Testis (tissue), 3 donors: ENCODE results near the gene ADPRH. TPM values are rescaled to one million over a fixed set of nuclear protein-coding genes. Genes with fewer than 3 reads are reported as not detected.
A peak's percentile ranks its signal among the peaks of the same experiment; 100 is the strongest.

Experiments used
- DNase-seq: peaks from one replicate; pipeline ENCODE4 v3.0.0-alpha.2; 2019
- H3K27ac ChIP-seq, 2 donors: fragments of 200-600 bp; sonication (generic); one replicate each; pipeline ENCODE4 v1.5.1; 2019
- H3K27me3 ChIP-seq: fragments of 200-600 bp; sonication (generic); one replicate; pipeline ENCODE4 v1.5.1; 2019
- H3K36me3 ChIP-seq: fragments of 200-600 bp; sonication (generic); one replicate; pipeline ENCODE4 v1.5.1; 2017; ENCODE audit warnings: low read depth; ENCODE audit errors: missing control alignments
- H3K4me1 ChIP-seq: fragments of 200-600 bp; sonication (generic); one replicate; pipeline ENCODE4 v1.5.1; 2019
- H3K4me3 ChIP-seq, 2 donors: fragments of 200-600 bp; sonication (generic); one replicate each; pipeline ENCODE4 v1.5.1; 2017 to 2019
- H3K9me3 ChIP-seq: fragments of 200-600 bp; sonication (generic); one replicate; pipeline ENCODE4 v1.5.1; 2017
- CTCF ChIP-seq, 3 experiments: fragments of 450-650 bp in 2 of 3; fragments of 200-600 bp in 1 of 3; sonication (generic) in 1 of 3; IDR thresholded peaks; one replicate each; pipeline ENCODE4 v1.5.1; 2016 to 2019; ENCODE audit warnings: antibody characterized with exemption in 3 of 3, mild to moderate bottlenecking in 2 of 3, moderate library complexity in 1 of 3
- POLR2A ChIP-seq: fragments of 450-650 bp; IDR thresholded peaks from one replicate; pipeline ENCODE4 v1.6.1; 2017; ENCODE audit warnings: antibody characterized with exemption, mild to moderate bottlenecking, moderate library complexity
- WGBS, 2 donors: methylation state at CpG; one replicate each; pipeline ENCODE4 v1.1.5; 2018; 5-methylcytosine and 5-hydroxymethylcytosine counted together
- intact Hi-C: fragments of 100-400 bp; cut with DNase I; formaldehyde crosslinking; loops from one replicate; pipeline ENCODE4 v1.15.1; 2023; ENCODE audit warnings: low total_unique reads
- polyA plus RNA-seq: library from polyadenylated mRNA; stranded (reverse); fragments of 350-450 nt; fragmentation: Illumina TruSeq; extraction: RNeasy Lipid Tissue Mini Kit (QIAGEN cat#74804); gene quantifications from one replicate; pipeline ENCODE4 v1.2.3, GENCODE V29; 2014; ENCODE audit warnings: low read depth, low replicate concordance; ENCODE audit not compliant: insufficient read depth
- total RNA-seq, 2 donors: library from RNA; depleted of rRNA; stranded (reverse); fragments of >200 nt; gene quantifications; one replicate each; pipeline ENCODE4 v1.2.3, GENCODE V29; 2016

Gene ADPRH
- total and polyA plus RNA-seq, 3 donors from 2014 or later = 7.9 to 8.6 (median 8.0) TPM

GRCh38 chr3:119569156-119569555 lies 10.1 kb upstream of the ADPRH start:
- intact Hi-C loops = no loop called here

GRCh38 chr3:119570229-119570628 lies 9.1 kb upstream of the ADPRH start:
- WGBS, 2 donors = 61 to 69% methylated on average over 5 of the region's 5 CpGs
- TF ChIP-seq POLR2A (no peak), CTCF (IDR thresholded peaks at IDR 0.05) (no peak)
- Histone ChIP-seq H3K27me3 (no peaks in the 10 kb centered on the region), H3K9me3 (no peaks in the 10 kb centered on the region), H3K4me3 (no peak overlapping the region), H3K36me3 (no peaks in the 10 kb centered on the region), H3K4me1 (peaks cover 9% of the 10 kb centered on the region), H3K27ac (peak overlapping the region in 1 of 2 donors; percentile 71)
- intact Hi-C loops = no loop called here
- no peak for DNase-seq

More at GRCh38 chr3:119569156-119569555, 10.1 kb upstream of the ADPRH start:
- Histone ChIP-seq H3K4me3 (no peak overlapping the region), H3K27me3 (no peaks in the 10 kb centered on the region), H3K27ac (peak overlapping the region in 1 of 2 donors; percentile 71), H3K4me1 (peaks cover 9% of the 10 kb centered on the region), H3K9me3 (no peaks in the 10 kb centered on the region), H3K36me3 (no peaks in the 10 kb centered on the region)
- WGBS, 2 donors = 92 to 95% methylated on average over 4 of the region's 4 CpGs
- DNase-seq = no peak
- TF ChIP-seq POLR2A (no peak), CTCF (IDR thresholded peaks at IDR 0.05) (no peak)

GRCh38 chr3:119571230-119571629 lies 8.1 kb upstream of the ADPRH start:
- Histone ChIP-seq H3K36me3 (no peaks in the 10 kb centered on the region), H3K4me3 (no peak overlapping the region), H3K9me3 (no peaks in the 10 kb centered on the region), H3K27ac (peak overlapping the region in 1 of 2 donors; percentile 71), H3K4me1 (peaks cover 14% of the 10 kb centered on the region), H3K27me3 (no peaks in the 10 kb centered on the region)
- no peak for DNase-seq
- TF ChIP-seq CTCF (IDR thresholded peaks at IDR 0.05) = no peak
- no peak for TF ChIP-seq POLR2A
- intact Hi-C loops = no loop called here
- 75 to 78% methylated on average over 1 of the region's 1 CpG for WGBS, 2 donors

- intact Hi-C loops = no loop called here
- WGBS, 2 donors = 72 to 79% methylated on average over 5 of the region's 5 CpGs
- TF ChIP-seq POLR2A (no peak), CTCF (IDR thresholded peaks at IDR 0.05) (no peak)
Observed at GRCh38 chr3:119571688-119572087, 7.6 kb upstream of the ADPRH start.

GRCh38 chr3:119575507-119575906 lies 3.8 kb upstream of the ADPRH start:
- H3K9me3 ChIP-seq = no peaks in the 10 kb centered on the region
- DNase-seq = no peak
- H3K4me1 ChIP-seq = peaks cover 19% of the 10 kb centered on the region
- no peaks in the 10 kb centered on the region for H3K27me3 ChIP-seq
- H3K27ac ChIP-seq = no peak overlapping the region
- no peaks in the 10 kb centered on the region for H3K36me3 ChIP-seq
- TF ChIP-seq CTCF (IDR thresholded peaks at IDR 0.05) (no peak), POLR2A (no peak)
- H3K4me3 ChIP-seq = no peak overlapping the region
- intact Hi-C loops = no loop called here

More at GRCh38 chr3:119571688-119572087, 7.6 kb upstream of the ADPRH start:
- Histone ChIP-seq H3K27ac (peak overlapping the region in 1 of 2 donors; percentile 71), H3K4me1 (peaks cover 14% of the 10 kb centered on the region), H3K36me3 (no peaks in the 10 kb centered on the region), H3K9me3 (no peaks in the 10 kb centered on the region), H3K27me3 (no peaks in the 10 kb centered on the region), H3K4me3 (no peak overlapping the region)
- no peak for DNase-seq
